Endodermal cell (in vitro differentiated cells): ENCODE data around the gene IMMP2L. TPM values are rescaled to one million over a fixed set of nuclear protein-coding genes. Genes with fewer than 3 reads are reported as not detected.

ENCODE experiments used
- DNase-seq: peaks from one replicate; pipeline ENCODE4 v3.0.0-alpha.2; 2017
- H3K27ac ChIP-seq: 2 replicates; pipeline ENCODE4 v1.5.1; 2013; ENCODE audit warnings: mild to moderate bottlenecking, low read depth, low read length, moderate library complexity
- H3K27me3 ChIP-seq: 2 replicates; pipeline ENCODE4 v1.6.1; 2013; ENCODE audit warnings: mild to moderate bottlenecking, low read length, moderate library complexity; ENCODE audit not compliant: insufficient read depth, control insufficient read depth, poor library complexity, severe bottlenecking
- H3K36me3 ChIP-seq: 2 replicates; pipeline ENCODE4 v1.7.0; 2013; ENCODE audit warnings: mild to moderate bottlenecking, low read length, moderate library complexity; ENCODE audit not compliant: control insufficient read depth, insufficient read depth
- H3K4me1 ChIP-seq: one replicate; pipeline ENCODE4 v1.7.0; 2013; ENCODE audit warnings: low read length; ENCODE audit not compliant: control insufficient read depth, insufficient read depth
- H3K4me3 ChIP-seq: 2 replicates; pipeline ENCODE4 v1.5.1; 2013; ENCODE audit warnings: mild to moderate bottlenecking, low read length, moderate library complexity
- H3K9ac ChIP-seq: 2 replicates; pipeline ENCODE4 v1.6.1; 2013; ENCODE audit warnings: mild to moderate bottlenecking, low read length, moderate library complexity; ENCODE audit not compliant: poor library complexity, severe bottlenecking; ENCODE audit errors: extremely low read depth
- H3K9me3 ChIP-seq: 2 replicates; pipeline ENCODE4 v1.6.1; 2013; ENCODE audit warnings: mild to moderate bottlenecking, low read length, moderate library complexity; ENCODE audit not compliant: control insufficient read depth
- H3K27ac Mint-ChIP-seq: 2 replicates; pipeline ENCODE4 v1.8.0; 2020; ENCODE audit warnings: mixed read lengths
- H3K27me3 Mint-ChIP-seq: 2 replicates; pipeline ENCODE4 v1.8.0; 2021; ENCODE audit warnings: mild to moderate bottlenecking, mixed read lengths; ENCODE audit not compliant: insufficient read depth
- H3K36me3 Mint-ChIP-seq: 2 replicates; pipeline ENCODE4 v1.8.0; 2020; ENCODE audit warnings: low read depth, mixed read lengths
- H3K4me1 Mint-ChIP-seq: 2 replicates; pipeline ENCODE4 v1.8.0; 2020; ENCODE audit warnings: mixed read lengths
- H3K4me3 Mint-ChIP-seq: 2 replicates; pipeline ENCODE4 v1.8.0; 2020; ENCODE audit warnings: mild to moderate bottlenecking, moderate library complexity, mixed read lengths
- H3K9me3 Mint-ChIP-seq: 2 replicates; pipeline ENCODE4 v1.8.0; 2020; ENCODE audit warnings: mild to moderate bottlenecking, mixed read lengths
- WGBS, 2 experiments: methylation state at CpG; one replicate each; pipeline versions ENCODE4 v1.1.5 to v1.1.7; 2013; ENCODE audit warnings: missing lambda C conversion rate in 2 of 2, mixed read lengths in 1 of 2; ENCODE audit not compliant: insufficient coverage in 1 of 2, insufficient read length in 1 of 2; 5-methylcytosine and 5-hydroxymethylcytosine counted together
- total RNA-seq, 2 donors: library from RNA; stranded (reverse); fragmentation: NEBNext Ultra II Directional in 1 of 2; extraction: Animal tissue kit (Norgen Biotek cat#: 25700) in 1 of 2; gene quantifications; 2 replicates in 1 of 2; 3 replicates in 1 of 2; pipeline ENCODE4 v1.2.1, GENCODE V29; 2021
- TF ChIP-seq, protein P1 (sequence below): fragments of 200-600 bp; sonication (generic); conservative IDR thresholded peaks from 2 replicates; pipeline ENCODE4 v1.5.0; 2021; ENCODE audit warnings: antibody characterized with exemption, mild to moderate bottlenecking

The IMMP2L gene
- total RNA-seq, 2 donors from 2014 or later = 17.7 to 19.4 TPM

DNA sequence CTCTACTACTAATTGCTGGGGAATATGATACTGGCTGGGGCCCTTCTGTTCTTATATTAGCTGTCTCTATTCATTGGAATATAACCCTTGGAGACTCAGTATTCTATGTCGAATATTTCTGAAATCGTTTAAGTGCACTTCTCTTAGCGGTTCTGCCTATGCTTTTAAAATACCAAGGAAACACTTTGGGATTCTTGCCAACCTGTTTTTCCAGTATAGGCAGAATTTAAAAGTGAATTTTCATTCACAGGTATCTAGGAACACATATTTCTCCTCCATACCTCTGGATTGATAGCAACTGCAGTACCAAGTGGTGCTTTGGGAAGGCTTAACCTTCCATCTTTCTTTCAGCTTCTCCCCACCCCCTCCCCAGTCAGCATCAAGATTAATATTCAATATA lies 841.7 kb downstream of the IMMP2L start:
- Histone ChIP-seq H3K9me3 (no peaks in the 10 kb centered on the region), H3K36me3 (no peaks in the 10 kb centered on the region), H3K27me3 (no peaks in the 10 kb centered on the region), H3K9ac (no peak overlapping the region), H3K27ac (no peak overlapping the region), H3K4me3 (no peak overlapping the region), H3K4me1 (no peaks in the 10 kb centered on the region)
- Mint-ChIP-seq H3K4me3 (no peak overlapping the region), H3K27me3 (no peaks in the 10 kb centered on the region), H3K27ac (no peak overlapping the region), H3K9me3 (peaks cover 2% of the 10 kb centered on the region), H3K4me1 (peaks cover 14% of the 10 kb centered on the region), H3K36me3 (no peaks in the 10 kb centered on the region)
- no peak for DNase-seq
- 93 to 100% methylated on average over 1 to 3 of the region's 3 CpGs for WGBS, 2 experiments
- TF ChIP-seq, protein P1, sequence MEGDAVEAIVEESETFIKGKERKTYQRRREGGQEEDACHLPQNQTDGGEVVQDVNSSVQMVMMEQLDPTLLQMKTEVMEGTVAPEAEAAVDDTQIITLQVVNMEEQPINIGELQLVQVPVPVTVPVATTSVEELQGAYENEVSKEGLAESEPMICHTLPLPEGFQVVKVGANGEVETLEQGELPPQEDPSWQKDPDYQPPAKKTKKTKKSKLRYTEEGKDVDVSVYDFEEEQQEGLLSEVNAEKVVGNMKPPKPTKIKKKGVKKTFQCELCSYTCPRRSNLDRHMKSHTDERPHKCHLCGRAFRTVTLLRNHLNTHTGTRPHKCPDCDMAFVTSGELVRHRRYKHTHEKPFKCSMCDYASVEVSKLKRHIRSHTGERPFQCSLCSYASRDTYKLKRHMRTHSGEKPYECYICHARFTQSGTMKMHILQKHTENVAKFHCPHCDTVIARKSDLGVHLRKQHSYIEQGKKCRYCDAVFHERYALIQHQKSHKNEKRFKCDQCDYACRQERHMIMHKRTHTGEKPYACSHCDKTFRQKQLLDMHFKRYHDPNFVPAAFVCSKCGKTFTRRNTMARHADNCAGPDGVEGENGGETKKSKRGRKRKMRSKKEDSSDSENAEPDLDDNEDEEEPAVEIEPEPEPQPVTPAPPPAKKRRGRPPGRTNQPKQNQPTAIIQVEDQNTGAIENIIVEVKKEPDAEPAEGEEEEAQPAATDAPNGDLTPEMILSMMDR = no peak

DNA sequence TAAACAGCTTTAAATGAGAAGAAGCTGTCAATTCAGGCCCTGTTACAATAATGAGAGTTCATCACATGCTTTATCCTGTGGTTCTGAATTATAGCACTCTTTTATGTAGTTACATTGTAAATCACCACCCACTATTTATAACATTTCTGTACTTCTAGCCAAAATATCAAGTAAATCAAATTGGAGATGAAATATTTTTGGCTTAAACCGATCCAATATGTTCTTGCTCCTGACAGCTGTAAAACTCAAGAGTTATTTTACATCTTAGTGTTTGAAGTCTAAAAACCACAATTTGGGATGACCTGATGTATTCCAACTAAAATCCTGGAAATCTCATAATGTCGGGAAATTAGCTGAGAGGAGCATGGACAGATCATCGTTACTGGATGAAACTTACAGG lies 842.6 kb downstream of the IMMP2L start:
- no peaks in the 10 kb centered on the region for H3K36me3 Mint-ChIP-seq
- no peak overlapping the region for H3K27ac ChIP-seq
- no peaks in the 10 kb centered on the region for H3K27me3 ChIP-seq
- H3K4me1 Mint-ChIP-seq = peaks cover 11% of the 10 kb centered on the region
- H3K4me3 ChIP-seq = no peak overlapping the region
- no peak for DNase-seq
- 90 to 95% methylated on average over 3 of the region's 3 CpGs for WGBS, 2 experiments
- no peak overlapping the region for H3K27ac Mint-ChIP-seq
- TF ChIP-seq, protein P1 = no peak
- no peaks in the 10 kb centered on the region for H3K27me3 Mint-ChIP-seq
- no peaks in the 10 kb centered on the region for H3K9me3 ChIP-seq
- H3K4me3 Mint-ChIP-seq = no peak overlapping the region
- peaks cover 2% of the 10 kb centered on the region for H3K9me3 Mint-ChIP-seq
- no peaks in the 10 kb centered on the region for H3K36me3 ChIP-seq
- no peak overlapping the region for H3K9ac ChIP-seq
- H3K4me1 ChIP-seq = no peaks in the 10 kb centered on the region

DNA sequence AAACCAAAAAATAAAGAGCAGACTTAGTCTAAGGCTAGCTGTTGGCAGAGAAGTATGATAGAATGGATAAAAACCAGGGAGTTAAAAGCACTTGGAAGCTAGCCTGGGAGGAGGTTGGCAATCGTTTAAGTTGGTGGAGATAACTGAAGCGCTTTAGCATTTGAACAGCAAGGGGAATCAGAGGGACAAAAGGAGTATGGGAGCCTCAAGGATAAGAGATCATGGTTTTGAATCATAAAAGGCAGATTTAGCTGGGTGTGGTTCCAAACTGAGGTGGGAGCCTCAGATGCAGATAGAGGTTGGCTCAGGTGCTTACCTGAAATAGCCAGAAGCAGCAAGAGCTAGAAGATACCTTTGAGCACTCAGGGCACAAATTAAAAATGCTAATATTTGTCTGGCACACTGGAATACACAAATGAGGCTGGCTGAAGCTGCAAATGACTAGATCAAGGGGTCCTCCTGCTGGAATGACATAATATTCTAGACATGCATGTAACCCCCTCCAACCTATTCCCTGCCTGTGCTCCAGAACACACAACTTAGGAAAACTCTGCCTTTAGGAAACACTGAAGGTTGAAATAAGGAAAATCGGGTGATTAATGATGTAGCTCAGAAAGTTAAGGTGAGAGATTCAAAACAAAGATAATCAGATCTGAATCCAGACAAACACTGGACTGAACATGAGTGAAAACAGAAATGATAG lies 843.6 kb downstream of the IMMP2L start:
- no peaks in the 10 kb centered on the region for H3K27me3 ChIP-seq
- TF ChIP-seq, protein P1 = no peak
- no peak overlapping the region for H3K4me3 ChIP-seq
- no peak overlapping the region for H3K27ac Mint-ChIP-seq
- no peaks in the 10 kb centered on the region for H3K36me3 Mint-ChIP-seq
- no peaks in the 10 kb centered on the region for H3K4me1 ChIP-seq
- peak; percentile 68 for DNase-seq
- H3K27ac ChIP-seq = no peak overlapping the region
- peaks cover 10% of the 10 kb centered on the region for H3K4me1 Mint-ChIP-seq
- no peak overlapping the region for H3K4me3 Mint-ChIP-seq
- H3K9me3 ChIP-seq = no peaks in the 10 kb centered on the region
- no peaks in the 10 kb centered on the region for H3K36me3 ChIP-seq
- no peaks in the 10 kb centered on the region for H3K27me3 Mint-ChIP-seq
- no peak overlapping the region for H3K9ac ChIP-seq
- 52 to 53% methylated on average over 3 of the region's 3 CpGs for WGBS, 2 experiments
- peaks cover 2% of the 10 kb centered on the region for H3K9me3 Mint-ChIP-seq
